GM06990 (cell line): ENCODE results near the gene AKAP1.

ENCODE experiments used
- DNase-seq: peaks from one replicate; pipeline ENCODE4 v3.0.0-alpha.2; 2011; ENCODE audit not compliant: insufficient read length; ENCODE audit errors: extremely low read depth
- H3K27me3 ChIP-seq: replicated peaks from 2 replicates; pipeline ENCODE4 v1.6.0; 2011; ENCODE audit warnings: low read length; ENCODE audit not compliant: control insufficient read depth, insufficient read depth
- H3K36me3 ChIP-seq: 2 replicates; pipeline ENCODE4 v1.5.1; 2011; ENCODE audit warnings: low read length; ENCODE audit not compliant: control insufficient read depth, insufficient read depth
- H3K4me3 ChIP-seq: replicated peaks from 2 replicates; pipeline ENCODE4 v1.5.1; 2011; ENCODE audit warnings: low read depth, mild to moderate bottlenecking, control low read depth, low read length
- TF ChIP-seq, protein P1 (sequence below): IDR thresholded peaks from 2 replicates; pipeline ENCODE4 v1.5.1; 2011; ENCODE audit warnings: low read length, control low read depth, mild to moderate bottlenecking, inconsistent platforms; ENCODE audit not compliant: insufficient read depth, poor library complexity, severe bottlenecking

The AKAP1 gene

DNA sequence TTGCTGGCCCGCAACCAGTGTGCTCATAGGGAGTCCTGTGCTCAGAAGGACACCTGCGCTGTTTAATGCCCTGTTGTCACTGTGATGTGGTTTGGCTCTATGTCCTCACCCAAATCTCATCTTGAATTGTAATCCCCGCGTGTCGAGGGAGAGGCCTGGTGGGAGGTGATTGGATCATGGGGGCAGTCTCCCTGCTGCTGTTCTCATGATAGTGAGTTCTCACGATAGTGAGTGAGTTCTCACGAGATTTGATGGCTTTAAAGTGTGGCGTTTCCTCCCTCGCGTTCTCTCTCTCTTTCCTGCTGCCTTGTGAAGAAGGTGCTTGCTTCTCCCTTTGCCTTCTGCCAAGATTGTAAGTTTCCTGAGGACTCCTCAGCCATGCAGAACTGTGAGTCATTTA, 66.8 kb downstream of the AKAP1 start:
- TF ChIP-seq, protein P1, sequence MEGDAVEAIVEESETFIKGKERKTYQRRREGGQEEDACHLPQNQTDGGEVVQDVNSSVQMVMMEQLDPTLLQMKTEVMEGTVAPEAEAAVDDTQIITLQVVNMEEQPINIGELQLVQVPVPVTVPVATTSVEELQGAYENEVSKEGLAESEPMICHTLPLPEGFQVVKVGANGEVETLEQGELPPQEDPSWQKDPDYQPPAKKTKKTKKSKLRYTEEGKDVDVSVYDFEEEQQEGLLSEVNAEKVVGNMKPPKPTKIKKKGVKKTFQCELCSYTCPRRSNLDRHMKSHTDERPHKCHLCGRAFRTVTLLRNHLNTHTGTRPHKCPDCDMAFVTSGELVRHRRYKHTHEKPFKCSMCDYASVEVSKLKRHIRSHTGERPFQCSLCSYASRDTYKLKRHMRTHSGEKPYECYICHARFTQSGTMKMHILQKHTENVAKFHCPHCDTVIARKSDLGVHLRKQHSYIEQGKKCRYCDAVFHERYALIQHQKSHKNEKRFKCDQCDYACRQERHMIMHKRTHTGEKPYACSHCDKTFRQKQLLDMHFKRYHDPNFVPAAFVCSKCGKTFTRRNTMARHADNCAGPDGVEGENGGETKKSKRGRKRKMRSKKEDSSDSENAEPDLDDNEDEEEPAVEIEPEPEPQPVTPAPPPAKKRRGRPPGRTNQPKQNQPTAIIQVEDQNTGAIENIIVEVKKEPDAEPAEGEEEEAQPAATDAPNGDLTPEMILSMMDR = no peak
- H3K27me3 ChIP-seq = no peaks in the 10 kb centered on the region
- no peaks in the 10 kb centered on the region for H3K36me3 ChIP-seq
- H3K4me3 ChIP-seq = no peak overlapping the region
- no peak for DNase-seq

DNA sequence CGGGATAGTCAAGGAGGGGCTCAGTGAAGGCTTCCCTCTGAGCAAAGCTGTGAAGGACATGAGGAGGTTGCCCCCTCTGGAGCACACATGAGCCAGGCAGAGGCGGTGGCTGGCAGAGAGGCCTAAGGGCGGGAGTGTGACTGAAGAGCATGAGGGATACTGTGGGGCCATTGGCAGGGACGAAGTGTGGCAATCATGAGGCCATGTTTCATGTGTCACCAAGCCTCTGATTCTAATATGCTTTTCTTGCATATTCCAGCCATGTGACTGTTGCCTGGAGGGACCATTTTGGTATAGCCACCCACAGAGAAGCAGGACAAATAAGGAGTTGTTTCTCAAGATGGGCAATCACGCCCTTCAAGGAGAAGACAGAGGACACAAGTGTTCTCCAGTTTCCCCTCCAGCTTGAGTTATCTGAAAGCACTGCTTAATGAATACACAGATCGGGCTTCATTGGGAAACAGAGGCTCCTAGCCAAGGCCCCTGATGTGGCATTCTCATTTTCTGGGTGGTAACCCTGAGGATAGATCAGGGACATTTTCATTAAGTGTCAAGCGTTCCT, 68.0 kb downstream of the AKAP1 start:
- TF ChIP-seq, protein P1 = no peak
- no peaks in the 10 kb centered on the region for H3K27me3 ChIP-seq
- no peak for DNase-seq
- no peaks in the 10 kb centered on the region for H3K36me3 ChIP-seq
- no peak overlapping the region for H3K4me3 ChIP-seq

- Histone ChIP-seq H3K4me3 (no peak overlapping the region), H3K27me3 (no peaks in the 10 kb centered on the region), H3K36me3 (no peaks in the 10 kb centered on the region)
- TF ChIP-seq, protein P1 = no peak
- no peak for DNase-seq
These were observed 69.9 kb downstream of the AKAP1 start for GRCh38 chr17:57154921-57155320.

- no peak for DNase-seq
- no peaks in the 10 kb centered on the region for H3K27me3 ChIP-seq
- TF ChIP-seq, protein P1 = no peak
- no peaks in the 10 kb centered on the region for H3K36me3 ChIP-seq
- no peak overlapping the region for H3K4me3 ChIP-seq
These were observed 73.3 kb downstream of the AKAP1 start for GRCh38 chr17:57158325-57158724.

DNA sequence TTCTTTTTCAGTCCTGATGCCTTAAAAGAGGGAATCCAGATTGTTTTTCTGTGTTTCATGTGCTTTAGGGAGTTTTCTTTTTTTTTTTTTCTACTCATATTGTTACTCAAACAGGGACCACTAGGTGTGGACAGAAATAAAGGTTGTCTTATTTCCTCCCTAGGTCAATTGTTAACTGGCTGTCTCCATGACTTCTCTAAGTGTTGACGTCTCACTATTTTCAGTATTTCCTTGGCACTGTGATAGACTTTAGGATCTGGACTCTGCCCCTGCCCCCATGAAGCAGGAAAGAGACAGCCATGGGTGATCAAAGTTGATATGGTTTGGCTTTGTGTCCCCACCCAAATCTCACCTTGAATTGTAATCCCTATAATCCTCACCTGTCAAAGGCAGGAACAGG, 73.7 kb downstream of the AKAP1 start:
- TF ChIP-seq, protein P1 = no peak
- H3K36me3 ChIP-seq = no peaks in the 10 kb centered on the region
- DNase-seq = no peak
- no peaks in the 10 kb centered on the region for H3K27me3 ChIP-seq
- H3K4me3 ChIP-seq = no peak overlapping the region

- no peaks in the 10 kb centered on the region for H3K36me3 ChIP-seq
- DNase-seq = no peak
- no peaks in the 10 kb centered on the region for H3K27me3 ChIP-seq
- H3K4me3 ChIP-seq = no peak overlapping the region
- TF ChIP-seq, protein P1 = no peak
These were observed 75.6 kb downstream of the AKAP1 start for GRCh38 chr17:57160624-57161023.
